GM18511 (cell line): Measurements from ENCODE around the gene CRHR1.

ENCODE experiments used
- ATAC-seq: cut with Tn5 transposase; IDR thresholded peaks from one replicate; pipeline ENCODE4 v1.9.1; 2021; ENCODE audit warnings: mild to moderate bottlenecking, moderate library complexity; ENCODE audit not compliant: unreplicated experiment

Gene CRHR1

GRCh38 chr17:45843722-45844121 is 59.6 kb downstream of the CRHR1 start:
- ATAC-seq, result no peak

GRCh38 chr17:45844695-45845375 is 60.7 kb downstream of the CRHR1 start, which contains the start of gene SPPL2C:
TSS of gene SPPL2C (plus strand) at chr17:45844881. CDS start at chr17:45844907, 26 bp downstream.
- ATAC-seq, result no peak

GRCh38 chr17:45845376-45846185 is 61.5 kb downstream of the CRHR1 start:
- no peak for ATAC-seq

GRCh38 chr17:45846223-45846622 is 62.1 kb downstream of the CRHR1 start:
- ATAC-seq, result no peak

- ATAC-seq, result no peak
These were observed 62.5 kb downstream of the CRHR1 start for GRCh38 chr17:45846646-45847045.

GRCh38 chr17:45847101-45847500 is 63.0 kb downstream of the CRHR1 start:
- ATAC-seq, result no peak

- ATAC-seq, result no peak
These were observed 63.6 kb downstream of the CRHR1 start for GRCh38 chr17:45847747-45848146.

- no peak for ATAC-seq
These were observed 64.3 kb downstream of the CRHR1 start for GRCh38 chr17:45848405-45848804.

GRCh38 chr17:45848868-45849535 is 64.9 kb downstream of the CRHR1 start:
- ATAC-seq, result no peak

- ATAC-seq, result no peak
These were observed 65.4 kb downstream of the CRHR1 start for GRCh38 chr17:45849536-45849990.

GRCh38 chr17:45850011-45850410 is 65.9 kb downstream of the CRHR1 start:
- ATAC-seq, result no peak

GRCh38 chr17:45850468-45850867 is 66.3 kb downstream of the CRHR1 start:
- no peak for ATAC-seq

GRCh38 chr17:45851022-45851421 is 66.9 kb downstream of the CRHR1 start:
- ATAC-seq, result no peak

GRCh38 chr17:45851464-45851863 is 67.3 kb downstream of the CRHR1 start:
- ATAC-seq, result no peak

- ATAC-seq, result no peak
These were observed 67.8 kb downstream of the CRHR1 start for GRCh38 chr17:45851873-45852272.

GRCh38 chr17:45852535-45853297 is 68.6 kb downstream of the CRHR1 start:
- no peak for ATAC-seq

- ATAC-seq, result no peak
These were observed 70.1 kb downstream of the CRHR1 start for GRCh38 chr17:45854209-45854608.

GRCh38 chr17:45855691-45856336 is 71.7 kb downstream of the CRHR1 start:
- no peak for ATAC-seq

- no peak for ATAC-seq
These were observed 74.0 kb downstream of the CRHR1 start for GRCh38 chr17:45857977-45858708.

- no peak for ATAC-seq
These were observed 77.0 kb downstream of the CRHR1 start for GRCh38 chr17:45861165-45861564.
